GM18867 (cell line): ENCODE measurements around the gene RIMS4.

Experiments
- ATAC-seq: cut with Tn5 transposase; IDR thresholded peaks from one replicate; pipeline ENCODE4 v1.9.1; 2021; ENCODE audit warnings: mild to moderate bottlenecking, moderate library complexity; ENCODE audit not compliant: unreplicated experiment

RIMS4 gene

GRCh38 chr20:44796758-44797457, 13.4 kb downstream of the RIMS4 start:
- no peak for ATAC-seq

GRCh38 chr20:44796311-44796710, 14.0 kb downstream of the RIMS4 start:
- ATAC-seq = no peak

- no peak for ATAC-seq
These were observed 14.5 kb downstream of the RIMS4 start for GRCh38 chr20:44795836-44796235.

- no peak for ATAC-seq
These were observed 17.6 kb downstream of the RIMS4 start for GRCh38 chr20:44792796-44793195.

GRCh38 chr20:44790638-44791393, 19.5 kb downstream of the RIMS4 start:
- no peak for ATAC-seq

GRCh38 chr20:44788706-44789456, 21.5 kb downstream of the RIMS4 start:
- no peak for ATAC-seq

- no peak for ATAC-seq
These were observed 23.0 kb downstream of the RIMS4 start for GRCh38 chr20:44787299-44787698.

- no peak for ATAC-seq
These were observed 24.6 kb downstream of the RIMS4 start for GRCh38 chr20:44785768-44786167.

GRCh38 chr20:44784688-44785087, 25.7 kb downstream of the RIMS4 start:
- no peak for ATAC-seq

GRCh38 chr20:44781791-44782190, 28.6 kb downstream of the RIMS4 start:
- no peak for ATAC-seq

GRCh38 chr20:44781118-44781517, 29.2 kb downstream of the RIMS4 start:
- ATAC-seq = no peak

GRCh38 chr20:44780226-44780625, 30.1 kb downstream of the RIMS4 start:
- no peak for ATAC-seq

GRCh38 chr20:44776980-44777379, 33.4 kb downstream of the RIMS4 start:
- no peak for ATAC-seq

- no peak for ATAC-seq
These were observed 37.1 kb downstream of the RIMS4 start for GRCh38 chr20:44773070-44773829.

GRCh38 chr20:44772636-44773035, 37.7 kb downstream of the RIMS4 start:
- no peak for ATAC-seq

GRCh38 chr20:44771172-44771535, 39.2 kb downstream of the RIMS4 start:
- no peak for ATAC-seq

GRCh38 chr20:44770484-44771171, 39.7 kb downstream of the RIMS4 start:
- ATAC-seq = no peak

GRCh38 chr20:44769481-44769863, 40.9 kb downstream of the RIMS4 start:
- no peak for ATAC-seq

GRCh38 chr20:44768854-44769480, 41.4 kb downstream of the RIMS4 start:
- no peak for ATAC-seq

GRCh38 chr20:44768256-44768655, 42.1 kb downstream of the RIMS4 start:
- ATAC-seq = no peak
